H1 (cell line): ENCODE data around the gene NHLH1. TPM values are rescaled to one million over a fixed set of nuclear protein-coding genes. Genes with fewer than 3 reads are reported as not detected.

Experiments
- ASH2L ChIP-seq: fragments of 200-600, 300-600 bp; sonication (generic); IDR thresholded peaks from one replicate; pipeline ENCODE4 v1.7.1; 2017; ENCODE audit warnings: low read length
- CHD2 ChIP-seq: IDR thresholded peaks from 2 replicates; pipeline ENCODE4 v1.6.1; 2012; ENCODE audit warnings: low read length, improper control_type of control experiment
- EGR1 ChIP-seq: IDR thresholded peaks from 2 replicates; pipeline ENCODE4 v1.6.1; 2011; ENCODE audit warnings: low read depth, low read length, borderline replicate concordance
- JUND ChIP-seq: IDR thresholded peaks from 2 replicates; pipeline ENCODE4 v1.6.1; 2011; ENCODE audit warnings: mild to moderate bottlenecking, improper control_type of control experiment, low read length
- KDM4A ChIP-seq: IDR thresholded peaks from one replicate; pipeline ENCODE4 v1.7.1; 2012; ENCODE audit warnings: low read depth, mild to moderate bottlenecking, moderate library complexity, low read length, inconsistent platforms; ENCODE audit not compliant: severe bottlenecking
- KDM5A ChIP-seq: fragments of 200-600 bp; IDR thresholded peaks from 2 replicates; pipeline ENCODE4 v1.7.1; 2012; ENCODE audit warnings: mild to moderate bottlenecking, low read length, inconsistent platforms, mixed read lengths
- MAX ChIP-seq: IDR thresholded peaks from 2 replicates; pipeline ENCODE4 v1.6.1; 2012; ENCODE audit warnings: inconsistent platforms
- POLR2A ChIP-seq, 2 experiments: IDR thresholded peaks; 1 replicate in 1 of 2; 2 replicates in 1 of 2; pipeline ENCODE4 v1.6.1; 2011; ENCODE audit warnings: low read depth in 2 of 2, low read length in 2 of 2, mild to moderate bottlenecking in 2 of 2; ENCODE audit errors: control extremely low read depth in 1 of 2
- RFX5 ChIP-seq: IDR thresholded peaks from 2 replicates; pipeline ENCODE4 v1.6.1; 2011; ENCODE audit warnings: low read depth, low read length, improper control_type of control experiment, borderline replicate concordance
- SAP30 ChIP-seq: fragments of 300-600 bp; sonication (generic); IDR thresholded peaks from 2 replicates; pipeline ENCODE4 v1.7.1; 2012; ENCODE audit warnings: low read length, moderate library complexity, mild to moderate bottlenecking, inconsistent platforms; ENCODE audit not compliant: insufficient read depth, insufficient replicate concordance
- SIN3A ChIP-seq, 2 experiments: IDR thresholded peaks in 1 of 2; conservative IDR thresholded peaks in 1 of 2; 2 replicates each; pipeline ENCODE4 v1.6.1; 2011 to 2012; ENCODE audit warnings: low read length in 2 of 2, improper control_type of control experiment in 1 of 2, low read depth in 1 of 2, mild to moderate bottlenecking in 1 of 2
- TAF1 ChIP-seq: IDR thresholded peaks from 2 replicates; pipeline ENCODE4 v1.6.1; 2011; ENCODE audit warnings: mild to moderate bottlenecking, low read depth, low read length
- TBP ChIP-seq: IDR thresholded peaks from 2 replicates; pipeline ENCODE4 v1.6.1; 2011; ENCODE audit warnings: low read depth, low read length, improper control_type of control experiment
- YY1 ChIP-seq: IDR thresholded peaks from 2 replicates; pipeline ENCODE4 v1.6.1; 2011; ENCODE audit warnings: low read depth, mild to moderate bottlenecking, low read length
- polyA plus RNA-seq, 7 experiments: library from polyadenylated mRNA; depleted of rRNA in 3 of 7; stranded (reverse) in 5 of 7; unstranded in 2 of 7; fragments of >200 nt in 5 of 7; fragments of 200-250 nt in 2 of 7; gene quantifications; 1 replicate in 5 of 7; 2 replicates in 1 of 7; 4 replicates in 1 of 7; pipeline versions ENCODE4 v1.2.1 to v1.2.3, GENCODE V29; 2011 to 2013; ENCODE audit warnings: missing spikeins in 2 of 7, mixed read lengths in 2 of 7
- total RNA-seq: library from RNA; stranded (reverse); fragmentation: NEBNext Ultra II Directional; extraction: Animal tissue kit (Norgen Biotek cat#: 25700); gene quantifications from 2 replicates; pipeline ENCODE4 v1.2.1, GENCODE V29; 2021

The NHLH1 gene
- total and polyA plus RNA-seq, 2 of the 8 experiments (the other 6 are each of a cell fraction or from before 2014, with no cell fraction given), result 0.39 to 0.91 TPM

- peak; percentile 91 for TF ChIP-seq ASH2L
- peak; percentile 75 for TF ChIP-seq SAP30
- TF ChIP-seq KDM5A, result peak; percentile 90
- TF ChIP-seq JUND, result no peak; the same call in 1 of the 2 replicates
- TF ChIP-seq EGR1, result 0 out of 2 replicates have a peak, but pooled peaks have one; percentile 35
- peak; percentile 96 for TF ChIP-seq YY1
- peak; percentile 83 for TF ChIP-seq KDM4A
- no peak for TF ChIP-seq RFX5
- TF ChIP-seq TBP, result peak; percentile 90
- TF ChIP-seq POLR2A (IDR thresholded peaks at IDR 0.05; ENCODE audit: control extremely low read depth in 1 of 2, low read depth in 2 of 2, low read length in 2 of 2), result peak; percentile 86 to 95
- TF ChIP-seq MAX, result no peak
- no peak for TF ChIP-seq CHD2
- TF ChIP-seq TAF1, result peak; percentile 97
- peak in 1 of 2 experiments; percentile 94; a peak in 3 of 4 replicates for TF ChIP-seq SIN3A (conservative IDR thresholded peaks at IDR 0.05 in 1 of 2, IDR thresholded peaks at IDR 0.05 in 1 of 2; ENCODE audit: low read depth in 1 of 2, low read length in 2 of 2)
Measured at GRCh38 chr1:160342953-160343869, 23.7 kb upstream of the NHLH1 start, which contains the start of the genes COPA and NCSTN (continued).
